Stimulated activated CD4-positive, alpha-beta T cell treated with anti-CD3 and anti-CD28 coated beads, Interleukin-15, amount 100 ng/mL, for 24 hours (primary cell): ENCODE measurements around the gene HPCAL1.
A peak's percentile ranks its signal among the peaks of the same experiment; 100 is the strongest.

Source experiments
- DNase-seq: peaks from one replicate; pipeline ENCODE4 v3.0.0-alpha.2; 2020

HPCAL1 gene

GRCh38 chr2:10325278-10326145 lies 22.8 kb downstream of the HPCAL1 start:
- no peak for DNase-seq

- no peak for DNase-seq
Measured at GRCh38 chr2:10326151-10326616, 23.5 kb downstream of the HPCAL1 start.

GRCh38 chr2:10326707-10327594 lies 24.2 kb downstream of the HPCAL1 start:
- DNase-seq = no peak

GRCh38 chr2:10327896-10328669 lies 25.4 kb downstream of the HPCAL1 start:
- DNase-seq = peak; percentile 33

- DNase-seq = no peak
Measured at GRCh38 chr2:10328670-10329579, 26.2 kb downstream of the HPCAL1 start.

GRCh38 chr2:10329580-10329879 lies 26.8 kb downstream of the HPCAL1 start:
- no peak for DNase-seq

GRCh38 chr2:10329880-10330699 lies 27.4 kb downstream of the HPCAL1 start:
- peak; percentile 27 for DNase-seq

GRCh38 chr2:10330700-10331026 lies 28.0 kb downstream of the HPCAL1 start:
- no peak for DNase-seq

GRCh38 chr2:10331027-10331701 lies 28.5 kb downstream of the HPCAL1 start:
- DNase-seq = peak; percentile 90

- DNase-seq = peak; percentile 83
Measured at GRCh38 chr2:10331702-10332401, 29.1 kb downstream of the HPCAL1 start.

- DNase-seq = no peak
Measured at GRCh38 chr2:10332402-10333246, 29.9 kb downstream of the HPCAL1 start.

- no peak for DNase-seq
Measured at GRCh38 chr2:10333247-10333613, 30.5 kb downstream of the HPCAL1 start.

- no peak for DNase-seq
Measured at GRCh38 chr2:10333966-10334365, 31.3 kb downstream of the HPCAL1 start.

GRCh38 chr2:10335046-10335840 lies 32.5 kb downstream of the HPCAL1 start:
- DNase-seq = no peak

- no peak for DNase-seq
Measured at GRCh38 chr2:10336283-10336682, 33.6 kb downstream of the HPCAL1 start.

GRCh38 chr2:10337449-10338269 lies 35.0 kb downstream of the HPCAL1 start:
- no peak for DNase-seq
